Measurements from ENCODE around the gene PSMB9.

GRCh38 chr6:32847004-32847403 lies 7.0 kb upstream of the PSMB9 start:
- TF ChIP-seq POLR2A (IDR thresholded peaks at IDR 0.05) (no peak), CTCF (IDR thresholded peaks at IDR 0.05) (no peak)
